SHP77 (cell line): ENCODE data around the gene PCP4L1.
"Not testable (repeated sequence)": the region's sequence is repeated elsewhere in the genome, so short reads cannot be mapped to it uniquely, and the experiment has no call there.

Experiments
- DNase-seq, 2 experiments: peaks; one replicate each; lab custom pipeline; 2025; lab: John Stamatoyannopoulos, UW

The PCP4L1 gene

GRCh38 chr1:161258439-161259344 lies at the start of gene PCP4L1:
Gene PCP4L1 (plus strand): TSS chr1:161258745. CDS start chr1:161258975, 230 bp downstream.
- no peak for DNase-seq

- DNase-seq, result peak; percentile 86 to 87
Measured at GRCh38 chr1:161209790-161210409, 48.6 kb upstream of the PCP4L1 start.

GRCh38 chr1:161214369-161214768 lies 44.2 kb upstream of the PCP4L1 start:
- DNase-seq, result no peak

- DNase-seq, result no peak
Measured at GRCh38 chr1:161215076-161215475, 43.5 kb upstream of the PCP4L1 start, which contains the start of gene FCER1G. Gene FCER1G (plus strand): TSS chr1:161215295. CDS start chr1:161215322, 27 bp downstream.

GRCh38 chr1:161216945-161217712 lies 41.4 kb upstream of the PCP4L1 start:
- DNase-seq, result no peak

GRCh38 chr1:161217831-161218230 lies 40.7 kb upstream of the PCP4L1 start:
- no peak for DNase-seq

GRCh38 chr1:161218301-161219077 lies 40.1 kb upstream of the PCP4L1 start:
- no peak for DNase-seq

- DNase-seq, result no peak
Measured at GRCh38 chr1:161219078-161219892, 39.3 kb upstream of the PCP4L1 start.

- DNase-seq, result no peak
Measured at GRCh38 chr1:161220002-161220401, 38.5 kb upstream of the PCP4L1 start.

GRCh38 chr1:161222175-161223019 lies 36.1 kb upstream of the PCP4L1 start:
- no peak for DNase-seq

- DNase-seq, result no peak
Measured at GRCh38 chr1:161223805-161224694, 34.5 kb upstream of the PCP4L1 start.

- not testable (repeated sequence) for DNase-seq
Measured at GRCh38 chr1:161224695-161225087, 33.9 kb upstream of the PCP4L1 start.

GRCh38 chr1:161225178-161225533 lies 33.4 kb upstream of the PCP4L1 start:
- no peak for DNase-seq

- peak; percentile 98 for DNase-seq
Measured at GRCh38 chr1:161225534-161226319, 32.8 kb upstream of the PCP4L1 start, which contains the start of gene TOMM40L. Gene TOMM40L (plus strand): TSS chr1:161226060. CDS start chr1:161226490, 430 bp downstream.

GRCh38 chr1:161226320-161226711 lies 32.2 kb upstream of the PCP4L1 start:
- peak in 1 of 2 experiments; percentile 23 for DNase-seq

- peak in 1 of 2 experiments; percentile 28 for DNase-seq
Measured at GRCh38 chr1:161226759-161227158, 31.8 kb upstream of the PCP4L1 start.

- peak; percentile 85 to 90 for DNase-seq
Measured at GRCh38 chr1:161227196-161227871, 31.2 kb upstream of the PCP4L1 start.
